Neural progenitor cell (in vitro differentiated cells): ENCODE results near the gene PITPNC1. TPM values are rescaled to one million over a fixed set of nuclear protein-coding genes. Genes with fewer than 3 reads are reported as not detected.

Experiments
- DNase-seq: peaks from one replicate; pipeline ENCODE4 v3.0.0-alpha.2; 2016; ENCODE audit warnings: low spot score
- H2AFZ ChIP-seq: fragments of 200-600 bp; sonication (generic); replicated peaks from 2 replicates; pipeline ENCODE4 v1.6.1; 2016; ENCODE audit warnings: antibody characterized with exemption
- H3F3A ChIP-seq: fragments of 200-600 bp; sonication (generic); 2 replicates; pipeline ENCODE4 v1.6.1; 2016; ENCODE audit warnings: antibody characterized with exemption, low read depth
- H3K27ac ChIP-seq: fragments of 200-600 bp; sonication (generic); 2 replicates; pipeline ENCODE4 v1.5.1; 2016; ENCODE audit warnings: mild to moderate bottlenecking
- H3K27me3 ChIP-seq: fragments of 200-600 bp; sonication (generic); 2 replicates; pipeline ENCODE4 v1.6.1; 2016; ENCODE audit warnings: mild to moderate bottlenecking, moderate library complexity
- H3K36me3 ChIP-seq: fragments of 200-600 bp; sonication (generic); 2 replicates; pipeline ENCODE4 v1.5.1; 2016
- H3K4me1 ChIP-seq: fragments of 200-600 bp; sonication (generic); 2 replicates; pipeline ENCODE4 v1.6.1; 2016; ENCODE audit warnings: mixed run types
- H3K4me2 ChIP-seq: fragments of 200-600 bp; sonication (generic); 2 replicates; pipeline ENCODE4 v1.6.1; 2016
- H3K4me3 ChIP-seq: fragments of 200-600 bp; sonication (generic); 2 replicates; pipeline ENCODE4 v1.5.1; 2016
- H3K79me2 ChIP-seq: fragments of 200-600 bp; sonication (generic); 2 replicates; pipeline ENCODE4 v1.6.1; 2016; ENCODE audit warnings: low read depth
- H3K9ac ChIP-seq: fragments of 200-600 bp; sonication (generic); 2 replicates; pipeline ENCODE4 v1.6.1; 2016
- H3K9me3 ChIP-seq: fragments of 200-600 bp; sonication (generic); 2 replicates; pipeline ENCODE4 v1.5.1; 2016; ENCODE audit warnings: low read depth
- H4K20me1 ChIP-seq: fragments of 200-600 bp; sonication (generic); 2 replicates; pipeline ENCODE4 v1.6.1; 2016; ENCODE audit warnings: low read depth
- H3K27ac Mint-ChIP-seq: 3 replicates; pipeline ENCODE4 v1.8.0; 2021; ENCODE audit warnings: mixed read lengths
- H3K27me3 Mint-ChIP-seq: 2 replicates; pipeline ENCODE4 v1.8.0; 2022; ENCODE audit warnings: low read depth, mild to moderate bottlenecking, inconsistent platforms, moderate library complexity, mixed read lengths; ENCODE audit not compliant: insufficient read depth
- H3K36me3 Mint-ChIP-seq: 3 replicates; pipeline ENCODE4 v1.8.0; 2021; ENCODE audit warnings: mixed read lengths
- H3K4me1 Mint-ChIP-seq: 3 replicates; pipeline ENCODE4 v1.8.0; 2021; ENCODE audit warnings: mixed read lengths
- H3K4me3 Mint-ChIP-seq: 3 replicates; pipeline ENCODE4 v1.8.0; 2021; ENCODE audit warnings: mild to moderate bottlenecking, moderate library complexity, mixed read lengths
- H3K9me3 Mint-ChIP-seq: 3 replicates; pipeline ENCODE4 v1.8.0; 2020; ENCODE audit warnings: mixed read lengths
- EZH2 ChIP-seq: fragments of 200-600 bp; sonication (generic); IDR thresholded peaks from 2 replicates; pipeline ENCODE4 v1.6.1; 2017; ENCODE audit warnings: antibody characterized with exemption, mild to moderate bottlenecking, moderate library complexity
- EZH2phosphoT487 ChIP-seq: fragments of 200-600 bp; sonication (generic); IDR thresholded peaks from 2 replicates; pipeline ENCODE4 v1.6.1; 2017; ENCODE audit warnings: antibody characterized with exemption
- microRNA counts: library from miRNA; unstranded; fragments of <30 nt; microRNA quantifications from one replicate; lab custom pipeline; 2016
- microRNA-seq: library from miRNA; unstranded; fragments of <30 nt; microRNA quantifications from one replicate; pipeline ENCODE4, GENCODE V29; 2016
- small RNA-seq: library from RNA; depleted of rRNA; stranded (forward); fragments of <200 nt; gene quantifications from one replicate; pipeline ENCODE3, GENCODE V24; 2015
- total RNA-seq: library from RNA; depleted of rRNA; stranded (reverse); fragments of >200 nt; gene quantifications from 2 replicates; pipeline ENCODE4 v1.2.3, GENCODE V29; 2015; ENCODE audit warnings: low replicate concordance
- TF ChIP-seq, protein P1 (sequence below): fragments of 200-600 bp; sonication (generic); IDR thresholded peaks from 2 replicates; pipeline ENCODE4 v1.5.1; 2017; ENCODE audit warnings: antibody characterized with exemption, mild to moderate bottlenecking

PITPNC1 gene
- total RNA-seq, 1 donor from 2014 or later = 8.1 TPM

GRCh38 chr17:67733449-67733848 lies 356.4 kb downstream of the PITPNC1 start:
- peaks cover 27% of the 10 kb centered on the region for H3K79me2 ChIP-seq
- no peak overlapping the region for H2AFZ ChIP-seq
- no peaks in the 10 kb centered on the region for H3K27me3 ChIP-seq
- Mint-ChIP-seq H3K4me3 (no peak overlapping the region), H3K36me3 (peaks cover 47% of the 10 kb centered on the region), H3K9me3 (peaks cover 5% of the 10 kb centered on the region), H3K4me1 (no peaks in the 10 kb centered on the region), H3K27me3 (no peaks in the 10 kb centered on the region), H3K27ac (no peak overlapping the region)
- H3K4me2 ChIP-seq = no peak overlapping the region
- H3K4me1 ChIP-seq = no peaks in the 10 kb centered on the region
- TF ChIP-seq EZH2 (no peak), EZH2phosphoT487 (no peak)
- TF ChIP-seq, protein P1, sequence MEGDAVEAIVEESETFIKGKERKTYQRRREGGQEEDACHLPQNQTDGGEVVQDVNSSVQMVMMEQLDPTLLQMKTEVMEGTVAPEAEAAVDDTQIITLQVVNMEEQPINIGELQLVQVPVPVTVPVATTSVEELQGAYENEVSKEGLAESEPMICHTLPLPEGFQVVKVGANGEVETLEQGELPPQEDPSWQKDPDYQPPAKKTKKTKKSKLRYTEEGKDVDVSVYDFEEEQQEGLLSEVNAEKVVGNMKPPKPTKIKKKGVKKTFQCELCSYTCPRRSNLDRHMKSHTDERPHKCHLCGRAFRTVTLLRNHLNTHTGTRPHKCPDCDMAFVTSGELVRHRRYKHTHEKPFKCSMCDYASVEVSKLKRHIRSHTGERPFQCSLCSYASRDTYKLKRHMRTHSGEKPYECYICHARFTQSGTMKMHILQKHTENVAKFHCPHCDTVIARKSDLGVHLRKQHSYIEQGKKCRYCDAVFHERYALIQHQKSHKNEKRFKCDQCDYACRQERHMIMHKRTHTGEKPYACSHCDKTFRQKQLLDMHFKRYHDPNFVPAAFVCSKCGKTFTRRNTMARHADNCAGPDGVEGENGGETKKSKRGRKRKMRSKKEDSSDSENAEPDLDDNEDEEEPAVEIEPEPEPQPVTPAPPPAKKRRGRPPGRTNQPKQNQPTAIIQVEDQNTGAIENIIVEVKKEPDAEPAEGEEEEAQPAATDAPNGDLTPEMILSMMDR = no peak
- no peak overlapping the region for H3K9ac ChIP-seq
- H3K9me3 ChIP-seq = no peaks in the 10 kb centered on the region
- DNase-seq = no peak
- H3K36me3 ChIP-seq = peaks cover 53% of the 10 kb centered on the region
- no peaks in the 10 kb centered on the region for H4K20me1 ChIP-seq
- no peak overlapping the region for H3K4me3 ChIP-seq
- H3K27ac ChIP-seq = peak overlapping the region; percentile 21
- peaks cover 5% of the 10 kb centered on the region for H3F3A ChIP-seq

- Histone ChIP-seq H3K27ac (no peak overlapping the region), H2AFZ (no peak overlapping the region), H4K20me1 (no peaks in the 10 kb centered on the region), H3K79me2 (peaks cover 10% of the 10 kb centered on the region), H3F3A (peaks cover 5% of the 10 kb centered on the region), H3K9ac (no peak overlapping the region), H3K4me1 (no peaks in the 10 kb centered on the region), H3K9me3 (no peaks in the 10 kb centered on the region), H3K36me3 (peaks cover 49% of the 10 kb centered on the region), H3K4me2 (no peak overlapping the region), H3K4me3 (no peak overlapping the region), H3K27me3 (no peaks in the 10 kb centered on the region)
- Mint-ChIP-seq H3K27ac (no peak overlapping the region), H3K27me3 (no peaks in the 10 kb centered on the region), H3K36me3 (peaks cover 18% of the 10 kb centered on the region), H3K4me1 (no peaks in the 10 kb centered on the region), H3K9me3 (no peaks in the 10 kb centered on the region), H3K4me3 (no peak overlapping the region)
- TF ChIP-seq, protein P1 = no peak
- TF ChIP-seq EZH2 (no peak), EZH2phosphoT487 (no peak)
- no peak for DNase-seq
Measured at GRCh38 chr17:67737145-67737544, 360.1 kb downstream of the PITPNC1 start.

DNA sequence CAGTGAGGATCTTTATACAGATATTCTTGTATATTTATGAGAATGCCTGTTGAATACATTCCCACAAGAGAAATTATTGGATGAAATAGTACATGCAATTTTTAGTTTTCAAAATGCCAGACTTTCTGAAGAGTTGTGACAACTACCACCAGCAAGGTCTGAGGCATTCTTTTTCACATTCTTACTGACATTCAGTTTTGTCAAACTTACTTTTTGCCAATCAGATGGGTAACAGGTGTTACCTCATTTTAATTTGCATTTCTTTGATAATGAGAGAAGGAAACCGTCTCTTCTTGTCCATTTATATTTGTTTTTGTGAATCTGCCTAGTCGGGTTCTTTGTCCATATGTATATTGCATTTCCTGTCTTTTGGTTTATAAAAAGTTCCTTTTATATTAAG lies 364.9 kb downstream of the PITPNC1 start:
- Mint-ChIP-seq H3K36me3 (peaks cover 11% of the 10 kb centered on the region), H3K27ac (no peak overlapping the region), H3K9me3 (no peaks in the 10 kb centered on the region), H3K4me3 (no peak overlapping the region), H3K27me3 (no peaks in the 10 kb centered on the region), H3K4me1 (no peaks in the 10 kb centered on the region)
- no peak for DNase-seq
- no peaks in the 10 kb centered on the region for H3K4me1 ChIP-seq
- H3K4me3 ChIP-seq = no peak overlapping the region
- H3K27me3 ChIP-seq = no peaks in the 10 kb centered on the region
- no peaks in the 10 kb centered on the region for H3F3A ChIP-seq
- H3K9ac ChIP-seq = no peak overlapping the region
- no peaks in the 10 kb centered on the region for H3K9me3 ChIP-seq
- TF ChIP-seq EZH2 (no peak), EZH2phosphoT487 (no peak)
- TF ChIP-seq, protein P1 = no peak
- no peak overlapping the region for H3K27ac ChIP-seq
- peaks cover 53% of the 10 kb centered on the region for H3K36me3 ChIP-seq
- H3K79me2 ChIP-seq = no peaks in the 10 kb centered on the region
- no peak overlapping the region for H3K4me2 ChIP-seq
- no peak overlapping the region for H2AFZ ChIP-seq
- no peaks in the 10 kb centered on the region for H4K20me1 ChIP-seq

MicroRNAs within 50 kb of the gene (microRNA counts, 767-probe panel; counts per million panel counts)
- microRNA hsa-miR-548aa (lab: Ali Mortazavi, UCI) = 8,702 counts per million, percentile 95 among the panel's probes with 10 or more counts
- 460 counts per million, percentile 90 among the panel's probes with 10 or more counts for microRNA hsa-miR-548d-3p (lab: Ali Mortazavi, UCI)
- 460 counts per million, percentile 90 among the panel's probes with 10 or more counts for microRNA hsa-miR-548d-5p (lab: Ali Mortazavi, UCI)

Small RNAs within 50 kb of the gene (microRNA-seq; reads per million reads assigned to microRNA genes)
- gene MIR548AA2 (not detected), gene MIR548D2 (not detected)

Small RNAs within 50 kb of the gene (small RNA-seq; reads per million reads assigned to genes)
- gene MIR548AA2 (not detected), gene MIR548D2 (not detected), gene RF00019 (not detected), gene RN7SL756P (not detected), gene SNORA38B (0.82 reads per million, percentile 73 among the genes with 10 or more reads in this experiment)

Other genes with a start within 250 kb of the PITPNC1 start
- gene HELZ, start 132.1 kb upstream of the PITPNC1 start, total RNA-seq = 39.9 and 44.9 TPM in 2 replicates
- gene PSMD12, start 10.7 kb upstream of the PITPNC1 start, total RNA-seq = 26.7 and 39.7 TPM in 2 replicates